ENCODE data around the gene CMIP. TPM values are rescaled to one million over a fixed set of nuclear protein-coding genes. Genes with fewer than 3 reads are reported as not detected.

Gene CMIP
- polyA plus RNA-seq, 3 donors = 0.85 to 61.9 (median 0.93) TPM

DNA sequence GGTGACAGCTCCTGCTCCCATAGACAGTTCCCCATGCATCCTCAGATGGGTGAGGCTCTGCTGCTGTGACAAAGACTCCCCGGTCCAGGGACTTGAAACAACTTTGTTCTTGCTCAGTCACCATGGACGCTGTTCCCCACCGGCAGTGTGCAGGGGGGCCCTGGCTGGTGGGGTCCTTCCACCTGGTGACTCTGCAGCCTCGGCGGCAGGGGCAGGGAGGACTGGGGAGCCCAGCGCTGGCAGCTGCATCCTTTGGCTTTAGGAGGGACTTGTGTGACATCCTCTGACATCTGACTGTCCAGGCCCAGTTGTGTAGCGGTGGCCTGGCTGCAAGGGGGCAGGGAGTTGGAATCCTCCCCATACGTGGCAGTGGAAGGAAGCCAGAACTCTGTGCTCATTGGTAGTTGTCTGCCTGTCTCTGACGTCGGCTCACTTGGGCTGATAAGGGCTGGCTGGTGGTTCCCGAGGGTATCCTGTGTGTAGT, 107.3 kb downstream of the CMIP start:
- H4K20me1 ChIP-seq (ENCODE audit: insufficient read depth, low read length) = peaks cover 100% of the 10 kb centered on the region
- peaks cover 52 to 53% of the 10 kb centered on the region in 2 donors for H3K4me1 ChIP-seq (ENCODE audit: control insufficient read depth in 1 of 2, insufficient read depth in 2 of 2, low read length in 2 of 2)
- H3K9me3 ChIP-seq (replicated peaks in 1 of 2; ENCODE audit: control insufficient read depth in 1 of 2, insufficient read depth in 1 of 2, low read length in 2 of 2) = no peaks in the 10 kb centered on the region
- no peak overlapping the region for H3K4me2 ChIP-seq (replicated peaks; ENCODE audit: extremely low read depth, low read length, poor library complexity, severe bottlenecking)
- 80% methylated on average over 7 of the region's 11 CpGs for WGBS (ENCODE audit: insufficient coverage)
- H3K36me3 Mint-ChIP-seq = peaks cover 15 to 21% of the 10 kb centered on the region in 2 donors
- no peaks in the 10 kb centered on the region for H3K27me3 ChIP-seq (ENCODE audit: control insufficient read depth in 2 of 2, insufficient read depth in 2 of 2, low read length in 2 of 2)
- intact Hi-C loops (cut with micrococcal nuclease) = no loop called here
- peaks cover 100% of the 10 kb centered on the region for H3K79me2 ChIP-seq (ENCODE audit: insufficient read depth, low read length)
- H3K9ac ChIP-seq (ENCODE audit: insufficient read depth, low read length, poor library complexity, severe bottlenecking) = peak overlapping the region; percentile 33
- peak in 2 of 3 donors; percentile 9 to 47 for DNase-seq
- H2AFZ ChIP-seq (ENCODE audit: insufficient read depth, low read depth, low read length, poor library complexity, severe bottlenecking) = no peak overlapping the region
- peak overlapping the region; percentile 25 to 68 for H3K27ac ChIP-seq (ENCODE audit: low read depth in 1 of 2, low read length in 2 of 2)
- peaks cover 0 to 24% of the 10 kb centered on the region in 2 donors for H3K36me3 ChIP-seq (replicated peaks in 1 of 2; ENCODE audit: control insufficient read depth in 1 of 2, insufficient read depth in 2 of 2, low read length in 2 of 2)
- TF ChIP-seq, protein P1, sequence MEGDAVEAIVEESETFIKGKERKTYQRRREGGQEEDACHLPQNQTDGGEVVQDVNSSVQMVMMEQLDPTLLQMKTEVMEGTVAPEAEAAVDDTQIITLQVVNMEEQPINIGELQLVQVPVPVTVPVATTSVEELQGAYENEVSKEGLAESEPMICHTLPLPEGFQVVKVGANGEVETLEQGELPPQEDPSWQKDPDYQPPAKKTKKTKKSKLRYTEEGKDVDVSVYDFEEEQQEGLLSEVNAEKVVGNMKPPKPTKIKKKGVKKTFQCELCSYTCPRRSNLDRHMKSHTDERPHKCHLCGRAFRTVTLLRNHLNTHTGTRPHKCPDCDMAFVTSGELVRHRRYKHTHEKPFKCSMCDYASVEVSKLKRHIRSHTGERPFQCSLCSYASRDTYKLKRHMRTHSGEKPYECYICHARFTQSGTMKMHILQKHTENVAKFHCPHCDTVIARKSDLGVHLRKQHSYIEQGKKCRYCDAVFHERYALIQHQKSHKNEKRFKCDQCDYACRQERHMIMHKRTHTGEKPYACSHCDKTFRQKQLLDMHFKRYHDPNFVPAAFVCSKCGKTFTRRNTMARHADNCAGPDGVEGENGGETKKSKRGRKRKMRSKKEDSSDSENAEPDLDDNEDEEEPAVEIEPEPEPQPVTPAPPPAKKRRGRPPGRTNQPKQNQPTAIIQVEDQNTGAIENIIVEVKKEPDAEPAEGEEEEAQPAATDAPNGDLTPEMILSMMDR (IDR thresholded peaks at IDR 0.05) = no peak
- H3K4me1 Mint-ChIP-seq = peaks cover 63% of the 10 kb centered on the region
- no peaks in the 10 kb centered on the region for H3K9me3 Mint-ChIP-seq
- H3K4me3 ChIP-seq (replicated peaks in 1 of 3; ENCODE audit: low read depth in 2 of 3, low read length in 3 of 3) = no peak overlapping the region
- no peaks in the 10 kb centered on the region for H3K27me3 Mint-ChIP-seq (ENCODE audit: low read depth in 3 of 3)
- peak overlapping the region; percentile 46 to 93 (median 85) for H3K27ac Mint-ChIP-seq
- no peak overlapping the region for H3K4me3 Mint-ChIP-seq

GRCh38 chr16:81552743-81553079, 108.1 kb downstream of the CMIP start:
- WGBS (ENCODE audit: insufficient coverage) = no CpG with 5 or more reads among the region's 1 CpG
- Histone ChIP-seq H3K27ac (ENCODE audit: low read depth in 1 of 2, low read length in 2 of 2) (peak overlapping the region in 1 of 2 donors; percentile 68), H3K79me2 (ENCODE audit: insufficient read depth, low read length) (peaks cover 99% of the 10 kb centered on the region), H2AFZ (ENCODE audit: insufficient read depth, low read depth, low read length, poor library complexity, severe bottlenecking) (no peak overlapping the region), H3K9ac (ENCODE audit: insufficient read depth, low read length, poor library complexity, severe bottlenecking) (no peak overlapping the region), H3K9me3 (replicated peaks in 1 of 2; ENCODE audit: control insufficient read depth in 1 of 2, insufficient read depth in 1 of 2, low read length in 2 of 2) (no peaks in the 10 kb centered on the region), H3K4me3 (replicated peaks in 1 of 3; ENCODE audit: low read depth in 2 of 3, low read length in 3 of 3) (no peak overlapping the region), H3K4me1 (ENCODE audit: control insufficient read depth in 1 of 2, insufficient read depth in 2 of 2, low read length in 2 of 2) (peaks cover 44 to 45% of the 10 kb centered on the region in 2 donors), H3K27me3 (ENCODE audit: control insufficient read depth in 2 of 2, insufficient read depth in 2 of 2, low read length in 2 of 2) (no peaks in the 10 kb centered on the region), H3K4me2 (replicated peaks; ENCODE audit: extremely low read depth, low read length, poor library complexity, severe bottlenecking) (no peak overlapping the region), H3K36me3 (replicated peaks in 1 of 2; ENCODE audit: control insufficient read depth in 1 of 2, insufficient read depth in 2 of 2, low read length in 2 of 2) (peaks cover 0 to 24% of the 10 kb centered on the region in 2 donors), H4K20me1 (ENCODE audit: insufficient read depth, low read length) (peaks cover 100% of the 10 kb centered on the region)
- no peaks in the 10 kb centered on the region for H3K27me3 Mint-ChIP-seq (ENCODE audit: low read depth in 3 of 3)
- H3K4me3 Mint-ChIP-seq = no peak overlapping the region
- peaks cover 13 to 19% of the 10 kb centered on the region in 2 donors for H3K36me3 Mint-ChIP-seq
- peaks cover 56% of the 10 kb centered on the region for H3K4me1 Mint-ChIP-seq
- TF ChIP-seq, protein P1 (IDR thresholded peaks at IDR 0.05) = no peak
- no peaks in the 10 kb centered on the region for H3K9me3 Mint-ChIP-seq
- DNase-seq = no peak
- H3K27ac Mint-ChIP-seq = peak overlapping the region in 5 of 7 donors; percentile 73 to 93 (median 85)
- intact Hi-C loops (cut with micrococcal nuclease) = no loop called here

Measured in CD14-positive monocyte (primary cell).